SH-SY5Y (cell line): ENCODE measurements around the gene ECT2L.

Experiments
- GATA2 ChIP-seq: IDR thresholded peaks from 2 replicates; pipeline ENCODE4 v1.6.1; 2011; ENCODE audit warnings: mild to moderate bottlenecking, low read depth, low read length
- GATA3 ChIP-seq: IDR thresholded peaks from 2 replicates; pipeline ENCODE4 v1.6.1; 2011; ENCODE audit warnings: low read depth, mild to moderate bottlenecking, low read length, moderate library complexity

Gene ECT2L

GRCh38 chr6:138787138-138787537 is 8.7 kb upstream of the ECT2L start:
- no peak for TF ChIP-seq GATA3
- no peak for TF ChIP-seq GATA2

DNA sequence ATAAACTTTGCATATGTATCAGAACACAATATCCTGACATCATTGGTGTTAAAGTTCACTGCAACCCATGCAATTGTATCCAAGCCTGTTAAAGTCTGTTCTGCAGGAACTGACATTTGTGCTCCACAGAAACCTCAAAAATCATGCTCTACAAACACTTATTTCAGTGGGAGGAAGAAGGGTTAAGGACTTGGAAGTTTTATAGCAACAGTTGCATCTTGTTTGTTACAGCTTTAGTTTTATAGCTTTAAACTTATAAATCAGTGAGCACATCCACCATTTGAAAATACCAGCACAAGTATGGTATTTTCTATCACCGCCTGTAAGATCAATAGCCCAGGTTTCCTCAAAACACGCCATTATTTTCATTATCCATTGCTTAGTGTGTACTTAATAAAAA is 884 bp downstream of the ECT2L start:
- TF ChIP-seq GATA2 = no peak
- TF ChIP-seq GATA3 = no peak

- TF ChIP-seq GATA3 (no peak), GATA2 (no peak)
Observed at GRCh38 chr6:138797806-138798446, 2.0 kb downstream of the ECT2L start.

DNA sequence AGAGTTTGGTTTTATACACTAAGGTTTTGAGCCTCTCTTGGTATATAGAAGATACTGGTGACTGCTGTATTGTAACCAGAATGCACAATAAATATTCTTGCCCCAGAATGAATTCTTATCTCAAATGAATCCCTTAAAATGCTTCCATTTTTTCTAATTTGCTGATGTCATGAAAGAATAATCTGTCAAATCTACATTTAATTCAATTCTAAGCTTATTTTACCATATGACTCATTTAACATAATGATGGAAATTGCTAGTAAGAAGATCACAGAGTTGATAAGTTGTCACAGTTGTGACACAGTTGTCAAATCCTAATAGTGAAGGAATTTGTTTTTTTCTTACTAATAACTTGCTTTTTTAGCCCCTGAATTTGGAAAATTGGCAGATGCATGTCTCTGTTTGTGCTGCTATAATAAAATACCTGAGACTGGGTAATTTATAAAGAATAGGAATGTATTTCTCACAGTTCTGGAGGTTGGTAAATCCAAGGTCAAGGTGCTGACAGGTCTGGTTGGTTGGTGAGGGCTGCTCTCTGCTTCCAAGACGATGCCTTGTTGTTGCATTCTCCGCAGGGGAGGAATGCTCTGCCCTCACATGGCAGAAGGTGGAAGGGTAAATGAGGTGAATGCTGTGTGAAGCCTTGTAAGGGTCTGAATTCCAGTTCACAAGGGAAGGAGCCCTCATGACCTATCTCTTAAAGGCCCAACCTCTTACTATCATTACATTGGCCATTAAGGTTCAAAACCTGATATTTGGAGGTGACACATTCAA is 4.7 kb downstream of the ECT2L start:
- TF ChIP-seq GATA3 (no peak), GATA2 (no peak)

- TF ChIP-seq GATA3 (no peak), GATA2 (no peak)
Observed at GRCh38 chr6:138803331-138803730, 7.4 kb downstream of the ECT2L start.

DNA sequence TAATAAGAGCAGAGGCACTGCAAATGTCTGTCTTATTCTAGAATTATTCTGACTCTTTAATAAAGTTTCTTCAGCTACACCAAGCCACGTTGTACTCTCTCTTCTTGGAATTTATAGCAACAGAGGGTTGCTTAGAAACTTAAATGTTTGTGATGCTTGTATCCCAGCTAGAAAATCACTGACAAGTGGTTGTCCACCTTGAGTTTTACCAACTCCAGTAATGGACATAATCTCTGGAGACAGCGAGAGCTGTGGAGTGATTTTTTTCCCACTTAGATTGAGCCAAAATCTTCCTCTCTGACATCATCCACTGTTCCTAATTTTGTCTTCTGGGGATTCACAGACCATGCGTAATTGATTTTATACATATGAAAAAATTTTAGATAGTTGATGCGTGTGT is 8.0 kb downstream of the ECT2L start:
- TF ChIP-seq GATA3 = no peak
- TF ChIP-seq GATA2 = no peak

DNA sequence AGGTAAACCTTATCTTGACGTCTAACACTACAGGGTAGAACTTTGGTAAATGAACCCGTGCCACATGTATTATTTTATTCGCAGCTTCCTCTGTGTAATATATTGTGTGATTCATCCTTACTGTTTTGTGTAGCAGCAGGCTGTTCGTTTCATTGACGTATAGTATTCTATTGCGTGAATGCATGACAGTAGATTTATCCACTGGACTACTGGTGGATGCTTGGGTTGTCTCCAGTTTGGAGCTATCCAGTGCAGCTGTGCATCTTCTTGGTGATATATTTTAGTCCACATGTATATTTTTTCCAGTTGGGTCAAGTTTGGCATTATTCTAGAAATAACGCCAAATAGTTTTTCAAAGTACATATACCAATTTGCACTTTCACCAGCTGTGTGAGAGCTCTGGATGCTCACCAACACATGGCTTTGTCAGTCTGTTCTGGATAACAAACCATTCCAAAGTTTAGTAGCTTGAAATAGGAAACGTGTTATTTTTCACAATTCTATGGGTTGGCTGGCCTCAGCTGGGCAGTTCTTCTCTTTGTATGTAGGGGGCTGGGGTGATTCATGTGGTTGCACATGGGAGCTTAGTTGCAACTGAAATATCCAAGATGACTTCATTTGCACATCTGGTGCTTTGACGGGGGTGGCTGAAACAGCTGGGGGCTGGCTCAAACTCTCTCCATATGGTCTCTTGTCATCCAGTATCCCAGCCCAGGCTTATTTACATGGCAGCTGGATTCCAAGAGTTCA is 9.3 kb downstream of the ECT2L start:
- TF ChIP-seq GATA2 (no peak), GATA3 (no peak)

DNA sequence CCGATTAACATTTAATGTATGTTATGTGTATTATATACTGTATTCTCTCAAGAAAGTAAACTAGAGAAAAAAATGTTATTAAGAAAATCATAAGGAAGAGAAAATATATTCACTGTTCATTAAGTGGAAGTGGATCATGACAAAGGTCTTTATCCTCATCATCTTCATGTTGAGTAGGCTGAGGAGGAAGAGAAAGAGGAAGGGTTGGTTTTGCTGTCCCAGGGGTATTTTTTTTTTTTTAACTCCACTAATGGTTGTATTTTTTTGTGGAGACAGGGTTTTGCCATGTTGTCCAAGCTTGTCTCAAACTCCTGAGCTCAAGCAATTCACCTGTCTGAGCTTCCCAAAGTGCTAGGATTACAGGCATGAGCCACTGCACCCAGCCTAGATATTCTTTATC is 11.0 kb downstream of the ECT2L start:
- no peak for TF ChIP-seq GATA2
- no peak for TF ChIP-seq GATA3

DNA sequence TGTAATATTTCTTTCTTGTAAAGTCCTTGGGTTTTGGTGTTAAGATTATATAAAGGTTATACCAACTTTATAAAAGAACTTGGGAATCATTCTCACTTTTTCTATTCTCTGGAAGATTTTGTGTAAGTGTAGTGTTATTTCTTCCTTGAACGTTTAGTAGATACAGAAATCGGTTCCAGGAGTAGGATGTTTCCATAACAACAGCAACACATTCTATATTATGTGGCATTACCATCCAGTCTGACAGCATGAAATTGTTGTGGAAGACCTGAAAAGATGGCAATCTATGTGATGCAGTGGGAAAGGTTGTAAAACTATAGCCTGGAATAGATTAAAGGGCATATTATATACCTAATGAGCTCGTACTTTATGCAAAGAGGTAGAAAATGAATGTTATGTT is 13.8 kb downstream of the ECT2L start:
- TF ChIP-seq GATA3 (no peak), GATA2 (no peak)

DNA sequence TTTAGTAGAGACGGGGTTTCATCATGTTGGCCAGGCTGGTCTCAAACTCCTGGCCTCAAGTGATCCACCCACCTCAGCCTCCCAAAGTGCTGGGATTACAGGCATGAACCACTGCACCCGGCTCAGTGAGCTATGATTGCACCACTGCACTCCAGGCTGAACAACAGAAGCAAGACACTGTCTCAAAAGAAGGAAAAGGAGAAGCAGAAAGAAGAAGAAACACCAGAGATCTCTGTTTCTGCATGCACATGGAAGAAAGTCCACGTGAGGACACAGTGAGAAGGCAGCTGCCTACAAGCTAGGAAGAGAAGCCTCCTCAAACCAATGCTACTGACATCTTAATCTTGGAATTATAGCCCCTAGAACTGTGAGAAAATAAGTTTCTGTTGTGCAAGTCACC is 16.0 kb downstream of the ECT2L start:
- TF ChIP-seq GATA3 (no peak), GATA2 (no peak)

DNA sequence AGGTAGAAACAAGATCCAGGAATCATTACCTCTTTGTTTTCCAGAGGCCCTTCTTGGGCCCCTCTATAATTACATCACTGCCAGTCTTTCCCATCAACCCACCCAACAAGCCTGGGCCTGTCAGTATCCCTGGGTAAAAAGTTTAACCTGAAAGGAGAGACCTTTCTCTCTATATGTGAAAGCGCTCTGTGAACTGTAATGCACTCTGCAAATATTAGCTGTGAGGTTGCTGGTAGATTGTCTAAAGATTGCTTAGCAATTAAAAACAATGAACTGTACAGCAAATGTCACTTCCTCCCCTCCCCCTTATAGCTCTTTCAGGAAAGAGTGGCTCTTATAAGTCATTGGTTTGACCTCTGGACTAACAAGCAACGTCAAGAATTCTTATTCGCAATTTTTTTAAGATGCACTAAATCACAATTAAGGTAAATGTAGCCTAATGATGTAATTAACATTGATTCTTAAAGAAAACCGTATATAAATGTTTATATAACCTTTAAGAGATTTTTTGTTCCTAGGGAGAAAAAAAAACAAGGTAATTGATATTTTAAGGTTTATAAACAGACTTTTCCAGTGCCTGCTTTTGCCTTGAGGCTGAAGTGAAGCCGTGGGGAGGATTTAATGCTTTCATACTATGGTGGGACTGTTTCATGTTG is 18.4 kb downstream of the ECT2L start:
- TF ChIP-seq GATA2 (no peak), GATA3 (no peak)

DNA sequence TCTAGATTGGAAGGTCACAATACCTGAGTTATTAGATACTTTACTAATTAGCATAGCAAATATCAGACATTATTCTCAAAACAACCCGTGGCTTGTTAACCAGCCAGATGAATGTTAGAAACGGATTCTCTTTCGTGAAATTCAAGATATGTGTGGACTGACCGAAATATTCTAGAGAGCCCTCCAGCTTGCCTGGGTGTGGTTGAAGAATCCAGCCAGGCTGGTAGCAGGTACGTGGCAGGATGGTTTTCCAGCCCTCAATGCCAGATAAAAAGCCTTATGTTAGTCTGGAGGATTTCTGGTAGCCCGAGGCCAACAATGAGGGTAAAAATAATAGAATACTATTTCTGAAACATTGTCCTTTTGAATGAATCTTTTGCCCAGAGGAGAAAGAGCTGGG is 19.3 kb downstream of the ECT2L start:
- TF ChIP-seq GATA3 (no peak), GATA2 (no peak)

DNA sequence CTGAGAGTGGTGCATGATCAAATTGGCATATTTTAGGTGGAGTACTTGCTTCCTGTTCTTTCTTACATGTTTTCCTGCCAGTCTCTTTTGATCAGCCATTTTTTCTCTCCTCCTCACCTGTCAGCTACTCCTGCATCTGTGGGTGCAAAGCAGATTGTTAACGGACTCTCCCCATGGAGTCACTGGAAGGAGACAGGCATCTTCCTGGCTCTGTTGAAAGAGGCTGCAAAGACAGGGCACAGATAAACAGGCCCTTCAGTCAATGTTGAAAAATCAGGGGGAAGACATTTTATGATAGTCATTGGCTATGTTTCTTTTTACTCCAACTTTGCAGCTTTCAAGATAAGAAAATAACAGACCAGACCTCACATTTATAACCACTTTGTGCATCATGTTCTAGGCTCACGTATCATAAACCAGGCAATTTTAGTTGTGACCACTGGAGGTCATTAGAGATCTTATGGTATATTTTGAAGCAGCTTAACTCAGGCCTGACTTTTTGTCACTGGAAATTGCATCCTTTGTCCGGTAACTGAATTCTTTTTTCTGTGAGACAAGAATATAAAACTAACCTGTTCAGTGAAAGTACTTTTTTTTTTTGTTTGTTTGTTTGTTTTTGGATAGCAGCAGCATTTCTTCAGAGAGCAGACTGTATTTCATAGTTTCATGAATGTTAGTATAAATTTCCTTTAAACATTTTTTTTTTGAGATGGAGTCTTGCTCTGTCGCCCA is 20.1 kb downstream of the ECT2L start:
- no peak for TF ChIP-seq GATA2
- TF ChIP-seq GATA3 = no peak

- no peak for TF ChIP-seq GATA2
- no peak for TF ChIP-seq GATA3
Observed at GRCh38 chr6:138817799-138818198, 21.9 kb downstream of the ECT2L start.
